Upper lobe of right lung (tissue), 1 donor: ENCODE results near the gene CLDN8. TPM values are rescaled to one million over a fixed set of nuclear protein-coding genes. Genes with fewer than 3 reads are reported as not detected.

Source experiments
- ATAC-seq: fragments of 200-7000 bp; cut with Tn5 transposase; one replicate; pipeline ENCODE4 v1.9.1; 2020; ENCODE audit warnings: mild to moderate bottlenecking, moderate library complexity
- DNase-seq: peaks from one replicate; pipeline ENCODE4 v3.0.0-alpha.2; 2020
- H3K27ac ChIP-seq: fragments of 200-600 bp; one replicate; pipeline ENCODE4 v1.8.0; 2022
- H3K27me3 ChIP-seq: fragments of 200-600 bp; one replicate; pipeline ENCODE4 v1.8.0; 2022; ENCODE audit warnings: mild to moderate bottlenecking
- H3K36me3 ChIP-seq: fragments of 200-600 bp; one replicate; pipeline ENCODE4 v1.8.0; 2022
- H3K4me1 ChIP-seq: fragments of 200-600 bp; one replicate; pipeline ENCODE4 v1.8.0; 2022
- H3K4me3 ChIP-seq: fragments of 200-600 bp; one replicate; pipeline ENCODE4 v1.8.0; 2022; ENCODE audit warnings: mild to moderate bottlenecking
- H3K9me3 ChIP-seq: fragments of 200-600 bp; one replicate; pipeline ENCODE4 v1.8.0; 2022
- intact Hi-C: fragments of 100-400 bp; cut with DNase I; formaldehyde crosslinking; loops from one replicate; pipeline ENCODE4 v1.11.0; 2022
- total RNA-seq: library from RNA; stranded (reverse); fragmentation: NEBNext Ultra II Directional; extraction: Animal tissue kit (Norgen Biotek cat#: 25700); gene quantifications from one replicate; pipeline ENCODE4 v1.2.1, GENCODE V29; 2021
- TF ChIP-seq, protein P1 (sequence below): fragments of 200-600 bp; IDR thresholded peaks from one replicate; pipeline ENCODE4 v1.8.0; 2022; ENCODE audit warnings: antibody characterized with exemption
- donor health status: DM: no; HTN: yes; CAD: no; lungs with severe emphysema.

CLDN8 gene
- total RNA-seq, 1 donor from 2014 or later, result not detected

DNA sequence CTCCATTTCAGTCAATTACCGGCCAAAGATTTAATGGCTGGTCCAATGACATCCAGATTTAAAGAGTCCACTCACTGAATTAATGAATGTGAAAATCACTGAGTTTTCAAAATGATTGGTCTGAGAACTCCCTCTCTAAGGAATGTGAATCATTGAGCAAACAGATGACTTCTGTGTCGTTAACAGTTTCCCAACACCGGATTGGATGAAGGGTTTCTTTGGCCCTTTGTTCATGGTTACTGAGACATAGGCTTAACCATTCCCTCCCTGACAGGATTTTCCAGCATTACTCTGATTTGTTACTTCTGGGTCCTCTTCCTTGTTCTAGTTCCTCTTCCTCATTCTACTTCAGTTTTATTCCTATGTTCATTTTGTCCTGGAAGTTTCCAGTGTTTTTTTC lies 47.8 kb downstream of the CLDN8 start:
- no peaks in the 10 kb centered on the region for H3K9me3 ChIP-seq
- TF ChIP-seq, protein P1, sequence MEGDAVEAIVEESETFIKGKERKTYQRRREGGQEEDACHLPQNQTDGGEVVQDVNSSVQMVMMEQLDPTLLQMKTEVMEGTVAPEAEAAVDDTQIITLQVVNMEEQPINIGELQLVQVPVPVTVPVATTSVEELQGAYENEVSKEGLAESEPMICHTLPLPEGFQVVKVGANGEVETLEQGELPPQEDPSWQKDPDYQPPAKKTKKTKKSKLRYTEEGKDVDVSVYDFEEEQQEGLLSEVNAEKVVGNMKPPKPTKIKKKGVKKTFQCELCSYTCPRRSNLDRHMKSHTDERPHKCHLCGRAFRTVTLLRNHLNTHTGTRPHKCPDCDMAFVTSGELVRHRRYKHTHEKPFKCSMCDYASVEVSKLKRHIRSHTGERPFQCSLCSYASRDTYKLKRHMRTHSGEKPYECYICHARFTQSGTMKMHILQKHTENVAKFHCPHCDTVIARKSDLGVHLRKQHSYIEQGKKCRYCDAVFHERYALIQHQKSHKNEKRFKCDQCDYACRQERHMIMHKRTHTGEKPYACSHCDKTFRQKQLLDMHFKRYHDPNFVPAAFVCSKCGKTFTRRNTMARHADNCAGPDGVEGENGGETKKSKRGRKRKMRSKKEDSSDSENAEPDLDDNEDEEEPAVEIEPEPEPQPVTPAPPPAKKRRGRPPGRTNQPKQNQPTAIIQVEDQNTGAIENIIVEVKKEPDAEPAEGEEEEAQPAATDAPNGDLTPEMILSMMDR, result no peak
- no peaks in the 10 kb centered on the region for H3K36me3 ChIP-seq
- intact Hi-C loops, result no loop called here
- no peaks in the 10 kb centered on the region for H3K27me3 ChIP-seq
- H3K4me3 ChIP-seq, result no peak overlapping the region
- no peak for ATAC-seq
- no peak for DNase-seq
- no peaks in the 10 kb centered on the region for H3K4me1 ChIP-seq
- H3K27ac ChIP-seq, result no peak overlapping the region

GRCh38 chr21:30166705-30167104 lies 49.2 kb downstream of the CLDN8 start, which contains the start of gene CLDN17:
Gene CLDN17, minus strand, starts transcription at chr21:30166805. Its CDS starts 188 bp downstream, at chr21:30166617.
- intact Hi-C loops, result no loop called here
- no peak for DNase-seq
- Histone ChIP-seq H3K4me1 (no peaks in the 10 kb centered on the region), H3K4me3 (no peak within 1 kb of the TSS), H3K27me3 (no peaks in the 10 kb centered on the region), H3K36me3 (no peaks in the 10 kb centered on the region), H3K27ac (no peak within 1 kb of the TSS), H3K9me3 (no peaks in the 10 kb centered on the region)
- TF ChIP-seq, protein P1, result no peak
- no peak for ATAC-seq

- Histone ChIP-seq H3K27ac (no peak overlapping the region), H3K36me3 (no peaks in the 10 kb centered on the region), H3K9me3 (no peaks in the 10 kb centered on the region), H3K4me1 (no peaks in the 10 kb centered on the region), H3K4me3 (no peak overlapping the region), H3K27me3 (no peaks in the 10 kb centered on the region)
- TF ChIP-seq, protein P1, result no peak
- intact Hi-C loops, result no loop called here
- ATAC-seq, result no peak
- DNase-seq, result no peak
Observed at GRCh38 chr21:30166171-30166570, 49.7 kb downstream of the CLDN8 start.

- DNase-seq (no peak), ATAC-seq (no peak)
- TF ChIP-seq, protein P1, result no peak
- H3K36me3 ChIP-seq, result no peaks in the 10 kb centered on the region
- no peak overlapping the region for H3K27ac ChIP-seq
- H3K27me3 ChIP-seq, result no peaks in the 10 kb centered on the region
- H3K9me3 ChIP-seq, result no peaks in the 10 kb centered on the region
- H3K4me3 ChIP-seq, result no peak overlapping the region
- intact Hi-C loops, result no loop called here
- H3K4me1 ChIP-seq, result no peaks in the 10 kb centered on the region
Observed at GRCh38 chr21:30164796-30165195, 51.1 kb downstream of the CLDN8 start.

Other genes with a start within 250 kb of the CLDN8 start
- gene CLDN17, start 49.3 kb downstream of the CLDN8 start, total RNA-seq, result not detected
- gene KRTAP24-1, start 66.9 kb upstream of the CLDN8 start, total RNA-seq, result not detected
- gene KRTAP25-1, start 73.4 kb upstream of the CLDN8 start, total RNA-seq, result not detected
- gene KRTAP26-1, start 104.2 kb upstream of the CLDN8 start, total RNA-seq, result not detected
- not detected for gene KRTAP27-1, start 121.6 kb upstream of the CLDN8 start, total RNA-seq
- gene KRTAP23-1, start 132.5 kb upstream of the CLDN8 start, total RNA-seq, result not detected
- gene KRTAP13-2, start 156.2 kb upstream of the CLDN8 start, total RNA-seq, result not detected
- not detected for gene KRTAP13-1, start 179.9 kb upstream of the CLDN8 start, total RNA-seq
- not detected for gene KRTAP13-3, start 209.8 kb upstream of the CLDN8 start, total RNA-seq
- gene KRTAP13-4, start 214.1 kb upstream of the CLDN8 start, total RNA-seq, result not detected
- gene KRTAP15-1, start 224.2 kb upstream of the CLDN8 start, total RNA-seq, result not detected